Dendritic cell treated with granulocyte-macrophage colony-stimulating factor and Interleukin-4, amounts not matched to agents 40 ng/mL and 50 ng/mL, for 4 days (primary cell): ENCODE measurements around the gene CACNA1C.

Experiments
- H3K27ac Mint-ChIP-seq: one replicate; pipeline ENCODE4 v1.8.0; 2022; ENCODE audit warnings: mild to moderate bottlenecking, mixed read lengths
- H3K27me3 Mint-ChIP-seq: one replicate; pipeline ENCODE4 v1.8.0; 2022; ENCODE audit warnings: mild to moderate bottlenecking, mixed read lengths
- H3K36me3 Mint-ChIP-seq: one replicate; pipeline ENCODE4 v1.8.0; 2022; ENCODE audit warnings: low read depth, mixed read lengths
- H3K4me1 Mint-ChIP-seq: one replicate; pipeline ENCODE4 v1.8.0; 2022; ENCODE audit warnings: low read depth, mixed read lengths
- H3K4me3 Mint-ChIP-seq: one replicate; pipeline ENCODE4 v1.8.0; 2022; ENCODE audit warnings: mild to moderate bottlenecking, moderate library complexity, mixed read lengths
- H3K9me3 Mint-ChIP-seq: one replicate; pipeline ENCODE4 v1.8.0; 2022; ENCODE audit warnings: mixed read lengths
- intact Hi-C: fragments of 100-400 bp; cut with micrococcal nuclease; formaldehyde crosslinking; loops from one replicate; pipeline ENCODE4 v1.15.0; 2022

The CACNA1C gene

GRCh38 chr12:2323532-2324255 is 270.9 kb downstream of the CACNA1C start:
- peaks cover 4% of the 10 kb centered on the region for H3K27me3 Mint-ChIP-seq
- peak overlapping the region; percentile 68 for H3K27ac Mint-ChIP-seq
- peak overlapping the region; percentile 33 for H3K4me3 Mint-ChIP-seq
- intact Hi-C loops, result no loop called here
- peaks cover 23% of the 10 kb centered on the region for H3K4me1 Mint-ChIP-seq
- H3K9me3 Mint-ChIP-seq, result no peaks in the 10 kb centered on the region
- no peaks in the 10 kb centered on the region for H3K36me3 Mint-ChIP-seq

- peak overlapping the region; percentile 68 for H3K27ac Mint-ChIP-seq
- intact Hi-C loops, result no loop called here
- no peak overlapping the region for H3K4me3 Mint-ChIP-seq
- H3K27me3 Mint-ChIP-seq, result peaks cover 4% of the 10 kb centered on the region
- H3K4me1 Mint-ChIP-seq, result peaks cover 23% of the 10 kb centered on the region
- H3K36me3 Mint-ChIP-seq, result no peaks in the 10 kb centered on the region
- H3K9me3 Mint-ChIP-seq, result no peaks in the 10 kb centered on the region
These were observed 271.6 kb downstream of the CACNA1C start for GRCh38 chr12:2324387-2324786.

- H3K4me3 Mint-ChIP-seq, result no peak overlapping the region
- H3K36me3 Mint-ChIP-seq, result no peaks in the 10 kb centered on the region
- intact Hi-C loops, result no loop called here
- no peak overlapping the region for H3K27ac Mint-ChIP-seq
- peaks cover 4% of the 10 kb centered on the region for H3K27me3 Mint-ChIP-seq
- H3K4me1 Mint-ChIP-seq, result peaks cover 23% of the 10 kb centered on the region
- H3K9me3 Mint-ChIP-seq, result no peaks in the 10 kb centered on the region
These were observed 272.7 kb downstream of the CACNA1C start for GRCh38 chr12:2325519-2325918.

GRCh38 chr12:2326470-2326869 is 273.7 kb downstream of the CACNA1C start:
- no peaks in the 10 kb centered on the region for H3K9me3 Mint-ChIP-seq
- no peaks in the 10 kb centered on the region for H3K36me3 Mint-ChIP-seq
- peaks cover 4% of the 10 kb centered on the region for H3K27me3 Mint-ChIP-seq
- H3K27ac Mint-ChIP-seq, result no peak overlapping the region
- intact Hi-C loops, result no loop called here
- H3K4me3 Mint-ChIP-seq, result no peak overlapping the region
- H3K4me1 Mint-ChIP-seq, result peaks cover 23% of the 10 kb centered on the region

GRCh38 chr12:2328661-2329060 is 275.9 kb downstream of the CACNA1C start:
- H3K27ac Mint-ChIP-seq, result no peak overlapping the region
- no peak overlapping the region for H3K4me3 Mint-ChIP-seq
- H3K27me3 Mint-ChIP-seq, result no peaks in the 10 kb centered on the region
- no peaks in the 10 kb centered on the region for H3K9me3 Mint-ChIP-seq
- H3K4me1 Mint-ChIP-seq, result peaks cover 14% of the 10 kb centered on the region
- no peaks in the 10 kb centered on the region for H3K36me3 Mint-ChIP-seq
- intact Hi-C loops, result no loop called here

- H3K36me3 Mint-ChIP-seq, result no peaks in the 10 kb centered on the region
- no peaks in the 10 kb centered on the region for H3K9me3 Mint-ChIP-seq
- no peaks in the 10 kb centered on the region for H3K27me3 Mint-ChIP-seq
- H3K4me1 Mint-ChIP-seq, result peaks cover 12% of the 10 kb centered on the region
- H3K4me3 Mint-ChIP-seq, result no peak overlapping the region
- no peak overlapping the region for H3K27ac Mint-ChIP-seq
- intact Hi-C loops, result no loop called here
These were observed 276.9 kb downstream of the CACNA1C start for GRCh38 chr12:2329661-2330210.

- Mint-ChIP-seq H3K4me3 (no peak overlapping the region), H3K4me1 (peaks cover 34% of the 10 kb centered on the region), H3K27ac (no peak overlapping the region), H3K36me3 (no peaks in the 10 kb centered on the region), H3K27me3 (no peaks in the 10 kb centered on the region), H3K9me3 (no peaks in the 10 kb centered on the region)
- intact Hi-C loops, result no loop called here
These were observed 279.4 kb downstream of the CACNA1C start for GRCh38 chr12:2332236-2332635.

- Mint-ChIP-seq H3K36me3 (no peaks in the 10 kb centered on the region), H3K27ac (no peak overlapping the region), H3K4me3 (no peak overlapping the region), H3K9me3 (no peaks in the 10 kb centered on the region), H3K27me3 (no peaks in the 10 kb centered on the region), H3K4me1 (peaks cover 41% of the 10 kb centered on the region)
- intact Hi-C loops, result no loop called here
These were observed 280.2 kb downstream of the CACNA1C start for GRCh38 chr12:2332947-2333346.

GRCh38 chr12:2333491-2334195 is 280.9 kb downstream of the CACNA1C start:
- H3K9me3 Mint-ChIP-seq, result no peaks in the 10 kb centered on the region
- no peaks in the 10 kb centered on the region for H3K36me3 Mint-ChIP-seq
- H3K4me1 Mint-ChIP-seq, result peaks cover 48% of the 10 kb centered on the region
- intact Hi-C loops, result no loop called here
- H3K27ac Mint-ChIP-seq, result no peak overlapping the region
- H3K4me3 Mint-ChIP-seq, result no peak overlapping the region
- no peaks in the 10 kb centered on the region for H3K27me3 Mint-ChIP-seq

- H3K36me3 Mint-ChIP-seq, result no peaks in the 10 kb centered on the region
- intact Hi-C loops, result no loop called here
- no peak overlapping the region for H3K27ac Mint-ChIP-seq
- no peaks in the 10 kb centered on the region for H3K27me3 Mint-ChIP-seq
- H3K4me3 Mint-ChIP-seq, result no peak overlapping the region
- H3K9me3 Mint-ChIP-seq, result no peaks in the 10 kb centered on the region
- H3K4me1 Mint-ChIP-seq, result peaks cover 49% of the 10 kb centered on the region
These were observed 281.5 kb downstream of the CACNA1C start for GRCh38 chr12:2334271-2334670.

- Mint-ChIP-seq H3K27me3 (no peaks in the 10 kb centered on the region), H3K27ac (peak overlapping the region; percentile 2), H3K4me3 (no peak overlapping the region), H3K9me3 (no peaks in the 10 kb centered on the region), H3K36me3 (no peaks in the 10 kb centered on the region), H3K4me1 (peaks cover 49% of the 10 kb centered on the region)
- intact Hi-C loops, result no loop called here
These were observed 281.9 kb downstream of the CACNA1C start for GRCh38 chr12:2334689-2335088.

- Mint-ChIP-seq H3K27ac (peak overlapping the region; percentile 2), H3K4me3 (no peak overlapping the region), H3K27me3 (no peaks in the 10 kb centered on the region), H3K9me3 (no peaks in the 10 kb centered on the region), H3K36me3 (no peaks in the 10 kb centered on the region), H3K4me1 (peaks cover 49% of the 10 kb centered on the region)
- intact Hi-C loops, result no loop called here
These were observed 282.3 kb downstream of the CACNA1C start for GRCh38 chr12:2335109-2335508.

GRCh38 chr12:2335513-2335912 is 282.7 kb downstream of the CACNA1C start:
- Mint-ChIP-seq H3K27me3 (no peaks in the 10 kb centered on the region), H3K36me3 (no peaks in the 10 kb centered on the region), H3K9me3 (no peaks in the 10 kb centered on the region), H3K4me1 (peaks cover 52% of the 10 kb centered on the region), H3K27ac (peak overlapping the region; percentile 2), H3K4me3 (no peak overlapping the region)
- intact Hi-C loops, result no loop called here

- Mint-ChIP-seq H3K27ac (peak overlapping the region; percentile 2), H3K36me3 (no peaks in the 10 kb centered on the region), H3K4me1 (peaks cover 55% of the 10 kb centered on the region), H3K9me3 (no peaks in the 10 kb centered on the region), H3K27me3 (no peaks in the 10 kb centered on the region), H3K4me3 (no peak overlapping the region)
- intact Hi-C loops, result no loop called here
These were observed 283.1 kb downstream of the CACNA1C start for GRCh38 chr12:2335916-2336315.
